ENCODE measurements around the gene KDM4F.

KDM4F gene

GRCh38 chr11:95089620-95090542, 40.7 kb downstream of the KDM4F start, which contains the start of gene ENDOD1:
ENDOD1 (plus strand) TSS chr11:95089846; CDS start chr11:95089928, 82 bp downstream.
- in situ Hi-C loops (cut with HindIII; ENCODE audit: low sequenced_read_pairs): no loop called here

GRCh38 chr11:95091663-95092180, 42.5 kb downstream of the KDM4F start:
- in situ Hi-C loops (cut with HindIII; ENCODE audit: low sequenced_read_pairs): no loop called here

GRCh38 chr11:95092549-95093324, 43.5 kb downstream of the KDM4F start:
- in situ Hi-C loops (cut with HindIII; ENCODE audit: low sequenced_read_pairs): no loop called here

- in situ Hi-C loops (cut with HindIII; ENCODE audit: low sequenced_read_pairs): no loop called here
Measured at GRCh38 chr11:95093548-95093947, 44.3 kb downstream of the KDM4F start.

- in situ Hi-C loops (cut with HindIII; ENCODE audit: low sequenced_read_pairs): no loop called here
Measured at GRCh38 chr11:95095858-95096587, 46.8 kb downstream of the KDM4F start.

DNA sequence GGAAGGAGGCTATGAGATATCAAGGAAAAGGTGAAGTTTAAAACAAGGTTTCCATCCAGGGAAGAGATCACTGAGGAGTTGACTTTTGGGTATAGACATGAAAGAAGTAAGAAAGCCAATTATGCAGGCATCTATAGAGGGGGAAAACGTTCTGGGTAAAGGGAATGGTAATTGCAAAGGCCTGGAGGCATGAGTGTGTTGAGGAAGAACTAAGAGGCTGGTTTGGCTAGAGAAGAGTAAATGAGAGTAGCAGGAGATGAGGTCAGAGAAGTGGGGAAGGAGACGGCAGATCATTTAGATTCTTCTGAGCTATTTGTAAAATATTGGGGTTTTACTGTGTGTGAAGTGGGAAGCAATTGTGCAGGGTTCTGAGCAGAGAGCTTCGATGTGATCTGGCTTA, 48.0 kb downstream of the KDM4F start:
- in situ Hi-C loops (cut with HindIII; ENCODE audit: low sequenced_read_pairs): no loop called here

DNA sequence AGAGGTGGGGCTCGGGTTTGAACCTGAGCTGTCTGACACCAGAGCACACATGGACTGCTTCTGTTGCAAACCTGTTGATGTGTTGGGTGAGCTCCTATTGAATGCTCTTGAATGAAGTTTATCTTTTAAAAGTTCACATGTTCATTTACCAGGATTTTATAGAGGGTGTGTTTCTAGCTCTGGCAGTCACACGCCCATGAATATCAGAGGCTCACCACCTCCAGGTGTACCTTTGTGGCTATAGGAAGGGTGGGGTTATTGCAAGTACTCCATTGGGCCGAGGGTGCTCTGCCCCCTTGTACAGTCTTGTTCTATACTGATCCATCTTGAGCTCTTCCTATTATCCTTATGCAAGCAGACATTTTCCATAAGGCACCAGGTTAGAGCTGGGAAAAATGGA, 49.6 kb downstream of the KDM4F start:
- in situ Hi-C loops (cut with HindIII; ENCODE audit: low sequenced_read_pairs): no loop called here

DNA sequence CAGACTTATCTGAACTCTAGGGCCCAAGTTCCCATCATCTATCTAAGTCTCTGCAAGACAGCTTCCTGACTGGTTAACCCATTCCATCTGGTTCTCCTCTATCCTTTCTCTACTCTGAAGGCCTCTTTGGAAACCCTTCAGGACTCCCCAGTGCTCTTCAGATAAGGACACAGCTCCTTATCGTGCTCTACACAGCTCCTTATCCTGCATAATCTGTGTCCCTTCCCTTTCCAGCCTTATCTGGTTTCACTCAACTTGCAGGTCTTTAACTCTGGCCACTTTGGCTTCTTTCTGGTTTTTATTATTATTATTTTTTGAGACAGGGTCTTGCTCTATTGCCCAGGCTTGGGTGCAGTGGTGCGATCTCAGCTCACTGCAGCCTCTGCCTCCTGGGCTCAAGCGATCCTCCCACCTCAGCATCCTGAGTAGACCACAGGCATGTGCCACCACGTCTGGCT, 51.0 kb downstream of the KDM4F start:
- in situ Hi-C loops (cut with HindIII; ENCODE audit: low sequenced_read_pairs): no loop called here

Data from endothelial cell of hepatic sinusoid (primary cell).